Endothelial cell of umbilical vein (primary cell): ENCODE measurements around the gene ADGRG1.

Experiments
- MYC ChIP-seq: IDR thresholded peaks from one replicate; pipeline ENCODE4 v1.6.1; 2011; ENCODE audit warnings: mild to moderate bottlenecking, low read depth, low read length
- TF ChIP-seq, protein P1 (sequence below), 2 donors: IDR thresholded peaks; 1 replicate in 1 of 2; 2 replicates in 1 of 2; pipeline ENCODE4 v1.5.1; 2011; ENCODE audit warnings: low read length in 2 of 2, mild to moderate bottlenecking in 2 of 2, moderate library complexity in 2 of 2, control low read depth in 1 of 2, inconsistent platforms in 1 of 2, low read depth in 1 of 2; ENCODE audit not compliant: insufficient read depth in 1 of 2; ENCODE audit errors: extremely low read depth in 1 of 2

DNA sequence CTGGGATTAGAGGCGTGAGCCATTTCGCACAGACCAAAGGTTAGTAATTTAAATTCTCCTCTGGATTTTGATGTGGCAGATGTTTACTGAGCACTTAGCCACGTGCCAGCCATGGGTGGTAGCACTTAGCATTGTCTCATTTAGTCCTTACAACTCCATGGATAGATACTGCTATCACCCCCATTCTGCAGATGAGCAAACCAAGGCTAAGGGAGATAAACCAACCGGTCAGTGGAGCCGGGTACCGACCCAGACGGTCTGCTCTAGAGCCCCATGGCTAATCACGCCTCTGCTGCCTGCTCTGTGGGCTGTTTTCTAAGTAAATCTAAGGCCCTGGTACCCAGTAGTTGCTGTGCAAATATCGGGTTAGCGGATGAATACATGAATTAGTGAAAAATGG is 12.6 kb upstream of the ADGRG1 start:
- TF ChIP-seq, protein P1, sequence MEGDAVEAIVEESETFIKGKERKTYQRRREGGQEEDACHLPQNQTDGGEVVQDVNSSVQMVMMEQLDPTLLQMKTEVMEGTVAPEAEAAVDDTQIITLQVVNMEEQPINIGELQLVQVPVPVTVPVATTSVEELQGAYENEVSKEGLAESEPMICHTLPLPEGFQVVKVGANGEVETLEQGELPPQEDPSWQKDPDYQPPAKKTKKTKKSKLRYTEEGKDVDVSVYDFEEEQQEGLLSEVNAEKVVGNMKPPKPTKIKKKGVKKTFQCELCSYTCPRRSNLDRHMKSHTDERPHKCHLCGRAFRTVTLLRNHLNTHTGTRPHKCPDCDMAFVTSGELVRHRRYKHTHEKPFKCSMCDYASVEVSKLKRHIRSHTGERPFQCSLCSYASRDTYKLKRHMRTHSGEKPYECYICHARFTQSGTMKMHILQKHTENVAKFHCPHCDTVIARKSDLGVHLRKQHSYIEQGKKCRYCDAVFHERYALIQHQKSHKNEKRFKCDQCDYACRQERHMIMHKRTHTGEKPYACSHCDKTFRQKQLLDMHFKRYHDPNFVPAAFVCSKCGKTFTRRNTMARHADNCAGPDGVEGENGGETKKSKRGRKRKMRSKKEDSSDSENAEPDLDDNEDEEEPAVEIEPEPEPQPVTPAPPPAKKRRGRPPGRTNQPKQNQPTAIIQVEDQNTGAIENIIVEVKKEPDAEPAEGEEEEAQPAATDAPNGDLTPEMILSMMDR (IDR thresholded peaks at IDR 0.05; ENCODE audit: extremely low read depth in 1 of 2, insufficient read depth in 1 of 2, low read depth in 1 of 2, low read length in 2 of 2), result no peak
- TF ChIP-seq MYC, result no peak
